ENCODE data around the gene ANAPC2.

DNA sequence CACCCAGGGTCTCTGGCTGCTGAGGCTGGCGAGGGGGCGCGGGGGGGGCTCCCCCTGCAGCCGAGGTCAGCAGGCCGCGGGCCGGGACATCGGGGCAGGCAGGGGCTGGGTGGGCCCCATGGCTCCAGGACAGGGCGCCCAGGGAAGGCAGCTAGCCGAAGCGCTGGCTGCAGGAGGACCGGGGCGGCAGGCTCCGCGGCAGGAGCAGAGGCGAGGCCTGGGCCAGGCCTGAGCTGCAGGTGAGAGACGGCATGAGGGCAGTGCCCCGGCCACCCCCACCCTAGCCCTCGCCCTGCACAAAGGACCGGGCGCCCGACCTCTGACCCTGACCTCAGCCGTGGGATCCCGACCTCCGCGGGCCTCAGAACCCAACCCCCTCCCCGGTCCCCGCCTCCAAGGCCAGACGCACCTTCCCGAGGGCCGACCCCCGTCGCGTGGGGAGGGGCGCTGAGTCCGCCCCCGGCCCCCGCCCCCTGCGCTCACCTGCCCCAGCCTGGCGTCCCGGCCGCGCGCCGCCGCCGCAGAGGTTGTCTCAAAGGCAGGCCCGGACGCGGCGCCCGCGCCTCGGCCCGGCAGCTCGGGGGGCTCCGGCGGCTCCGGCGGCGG is 33.2 kb upstream of the ANAPC2 start:
- TF ChIP-seq GATA2 (IDR thresholded peaks at IDR 0.05; ENCODE audit: low read depth, low read length) (no peak), GATA3 (IDR thresholded peaks at IDR 0.05; ENCODE audit: low read depth, low read length) (no peak)
